ENCODE measurements around the gene CNTN6.

The CNTN6 gene

GRCh38 chr3:1079662-1080061 is 13.2 kb upstream of the CNTN6 start:
- no peak overlapping the region for H3K4me3 ChIP-seq (replicated peaks; ENCODE audit: low read depth, low read length)
- no peak for DNase-seq (ENCODE audit: extremely low read depth, low read depth)
- no peak for TF ChIP-seq CTCF (IDR thresholded peaks at IDR 0.05; ENCODE audit: low read depth, low read length, missing control alignments)

- H3K4me3 ChIP-seq (replicated peaks; ENCODE audit: low read depth, low read length): no peak overlapping the region
- no peak for DNase-seq (ENCODE audit: extremely low read depth, low read depth)
- no peak for TF ChIP-seq CTCF (IDR thresholded peaks at IDR 0.05; ENCODE audit: low read depth, low read length, missing control alignments)
Measured at GRCh38 chr3:1082108-1082507, 10.7 kb upstream of the CNTN6 start.

GRCh38 chr3:1087066-1087560 is 5.7 kb upstream of the CNTN6 start:
- no peak overlapping the region for H3K4me3 ChIP-seq (replicated peaks; ENCODE audit: low read depth, low read length)
- no peak for TF ChIP-seq CTCF (IDR thresholded peaks at IDR 0.05; ENCODE audit: low read depth, low read length, missing control alignments)
- no peak for DNase-seq (ENCODE audit: extremely low read depth, low read depth)

GRCh38 chr3:1088503-1088902 is 4.3 kb upstream of the CNTN6 start:
- DNase-seq (ENCODE audit: extremely low read depth, low read depth): no peak
- no peak overlapping the region for H3K4me3 ChIP-seq (replicated peaks; ENCODE audit: low read depth, low read length)
- no peak for TF ChIP-seq CTCF (IDR thresholded peaks at IDR 0.05; ENCODE audit: low read depth, low read length, missing control alignments)

- no peak for DNase-seq (ENCODE audit: extremely low read depth, low read depth)
- no peak for TF ChIP-seq CTCF (IDR thresholded peaks at IDR 0.05; ENCODE audit: low read depth, low read length, missing control alignments)
- H3K4me3 ChIP-seq (replicated peaks; ENCODE audit: low read depth, low read length): no peak overlapping the region
Measured at GRCh38 chr3:1091286-1091685, 1.5 kb upstream of the CNTN6 start.

GRCh38 chr3:1092061-1092460 is 763 bp upstream of the CNTN6 start:
- TF ChIP-seq CTCF (IDR thresholded peaks at IDR 0.05; ENCODE audit: low read depth, low read length, missing control alignments): no peak
- H3K4me3 ChIP-seq (replicated peaks; ENCODE audit: low read depth, low read length): no peak overlapping the region
- no peak for DNase-seq (ENCODE audit: extremely low read depth, low read depth)

GRCh38 chr3:1093217-1093616 is 393 bp downstream of the CNTN6 start:
- no peak overlapping the region for H3K4me3 ChIP-seq (replicated peaks; ENCODE audit: low read depth, low read length)
- DNase-seq (ENCODE audit: extremely low read depth, low read depth): no peak
- no peak for TF ChIP-seq CTCF (IDR thresholded peaks at IDR 0.05; ENCODE audit: low read depth, low read length, missing control alignments)
